NCI-H345 treated with DMSO at 0.1 percent for 48 hours (cell line): ENCODE results near the gene JMJD4.
"Not testable (repeated sequence)": the region's sequence is repeated elsewhere in the genome, so short reads cannot be mapped to it uniquely, and the experiment has no call there.

Experiments used
- DNase-seq: peaks from one replicate; lab custom pipeline; 2025; ENCODE audit not compliant: unreplicated experiment; lab: John Stamatoyannopoulos, UW

Gene JMJD4

GRCh38 chr1:227701631-227702030, 33.5 kb downstream of the JMJD4 start:
- DNase-seq: not testable (repeated sequence)

DNA sequence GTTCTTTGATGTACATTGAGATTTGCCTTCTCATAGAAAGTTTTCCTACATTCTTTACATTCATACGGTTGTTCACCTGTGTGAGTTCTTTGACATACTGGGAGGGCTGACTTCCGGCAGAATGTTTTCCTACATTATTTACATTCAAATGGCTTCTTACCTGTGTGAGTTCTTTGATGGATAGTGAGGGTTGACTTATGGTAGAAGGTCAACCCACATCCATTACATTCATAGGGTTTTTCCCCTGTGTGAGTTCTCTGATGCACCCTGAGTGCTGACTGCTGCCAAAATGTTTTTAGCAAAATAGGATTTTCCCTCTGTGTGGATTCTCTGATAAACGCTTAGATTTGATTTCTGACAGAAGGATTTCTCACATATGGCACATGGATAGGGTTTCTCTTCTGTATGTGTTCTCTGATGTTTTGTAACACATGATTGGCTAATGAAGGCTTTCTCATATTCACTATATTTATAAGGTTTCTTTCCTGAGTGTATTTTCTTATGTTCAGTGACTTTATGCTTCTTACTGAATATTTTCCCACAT, 37.7 kb downstream of the JMJD4 start:
- no peak for DNase-seq

GRCh38 chr1:227685807-227686206, 49.3 kb downstream of the JMJD4 start:
- DNase-seq: no peak
